Measurements from ENCODE around the gene ARHGEF17.

Gene ARHGEF17

DNA sequence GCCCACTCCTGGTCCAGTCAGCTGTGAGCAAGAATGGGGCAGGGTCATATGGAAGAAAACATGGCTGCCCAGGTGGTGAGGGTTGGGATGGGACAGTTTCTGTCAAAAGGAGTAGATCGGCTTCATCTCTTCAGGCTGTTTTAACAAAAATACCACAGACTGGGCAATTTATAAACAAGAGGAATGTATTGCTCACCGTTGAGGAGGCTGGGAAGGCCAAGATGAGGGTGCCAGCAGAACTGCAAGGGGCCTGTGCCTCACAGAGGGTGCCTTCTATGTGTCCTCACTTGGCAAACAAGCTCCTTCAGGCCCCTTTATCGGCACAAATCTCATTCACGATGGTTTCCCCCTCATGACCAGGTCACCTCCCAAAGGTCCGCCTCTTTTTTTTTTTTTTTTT is 50.0 kb downstream of the ARHGEF17 start:
- no peak for DNase-seq (ENCODE audit: low read depth)

DNA sequence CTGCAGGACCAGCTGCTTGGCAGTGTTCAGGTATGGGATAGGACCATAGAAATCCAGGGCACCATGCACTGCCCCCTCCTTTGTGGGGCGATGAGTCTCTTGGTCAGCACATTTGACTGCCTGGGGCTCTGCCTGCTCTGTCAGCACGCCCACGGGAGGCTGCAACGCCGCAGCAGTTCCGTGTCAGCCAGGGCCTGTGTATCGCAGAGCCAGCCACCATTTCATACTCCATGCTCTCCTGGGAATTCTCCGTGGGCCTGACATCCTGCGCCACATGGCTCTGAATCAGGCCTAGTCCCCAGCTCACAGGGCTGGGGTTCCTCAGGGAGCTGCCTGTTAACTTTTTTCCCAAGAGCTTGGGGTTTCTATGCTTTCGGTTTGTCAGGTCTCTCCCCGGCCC is 51.3 kb downstream of the ARHGEF17 start:
- DNase-seq (ENCODE audit: low read depth) = no peak

DNA sequence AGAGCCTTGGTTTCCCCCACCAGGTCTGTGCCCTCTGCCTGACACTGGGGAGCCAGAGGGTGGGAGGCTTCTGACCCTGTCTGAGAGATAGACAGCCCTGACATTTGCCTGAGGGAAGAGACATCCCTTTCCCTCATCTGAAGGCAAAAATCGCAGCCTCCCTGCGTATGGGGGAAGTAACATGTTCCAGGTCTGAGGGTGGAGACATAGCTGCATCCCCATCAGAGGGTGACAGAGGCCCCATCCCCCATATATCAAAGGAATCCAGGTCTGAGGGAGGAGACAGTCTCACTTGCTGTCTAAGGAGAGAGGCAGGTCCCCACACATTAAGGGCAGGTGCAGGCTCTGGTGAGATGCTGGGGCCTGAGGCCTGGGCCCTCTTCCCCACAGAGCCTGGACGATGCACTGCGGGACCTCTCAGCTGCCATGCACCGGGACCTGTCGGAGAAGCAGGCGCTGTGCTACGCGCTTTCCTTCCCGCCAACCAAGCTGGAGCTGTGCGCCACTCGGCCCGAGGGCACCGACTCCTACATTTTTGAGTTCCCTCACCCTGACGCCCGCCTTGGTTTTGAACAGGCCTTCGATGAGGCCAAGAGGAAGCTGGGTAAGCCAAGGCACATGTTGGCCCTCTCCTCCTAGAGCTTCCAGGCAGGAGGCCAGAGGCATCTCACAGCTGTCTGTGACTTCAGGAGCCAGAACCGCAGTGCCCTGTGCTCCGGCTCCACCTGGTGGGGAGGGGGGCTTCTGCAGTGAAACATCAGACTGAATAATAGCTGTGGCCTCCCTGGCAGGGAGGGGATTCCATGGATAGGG is 52.1 kb downstream of the ARHGEF17 start:
- DNase-seq (ENCODE audit: low read depth) = no peak

DNA sequence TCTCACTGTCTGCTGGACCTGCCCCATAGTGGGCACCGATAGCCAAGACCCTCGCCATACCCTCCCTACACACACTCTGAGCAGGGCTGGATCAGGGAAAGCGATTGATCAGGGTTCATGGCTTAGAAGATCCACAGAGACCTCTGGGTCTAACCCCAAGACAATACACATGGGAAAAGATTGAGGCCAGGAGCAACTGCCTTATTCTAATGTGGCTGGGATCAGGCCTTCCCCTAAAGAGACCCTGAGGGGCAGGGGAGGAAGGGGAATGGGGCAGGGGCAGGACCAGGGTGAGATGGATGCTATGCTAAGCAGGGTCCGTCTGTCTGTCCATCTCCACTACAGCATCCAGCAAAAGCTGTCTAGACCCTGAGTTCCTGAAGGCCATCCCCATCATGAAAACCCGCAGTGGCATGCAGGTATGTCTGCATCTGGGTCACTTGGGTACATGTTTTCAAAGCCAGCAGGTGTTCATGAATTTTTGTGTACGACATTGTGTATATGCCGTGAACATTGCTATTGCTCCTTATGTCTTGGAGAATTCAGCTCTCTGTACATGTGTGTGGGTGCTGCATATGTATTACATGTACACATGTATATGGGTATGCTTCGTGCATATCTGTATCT is 52.8 kb downstream of the ARHGEF17 start:
- DNase-seq (ENCODE audit: low read depth) = no peak

DNA sequence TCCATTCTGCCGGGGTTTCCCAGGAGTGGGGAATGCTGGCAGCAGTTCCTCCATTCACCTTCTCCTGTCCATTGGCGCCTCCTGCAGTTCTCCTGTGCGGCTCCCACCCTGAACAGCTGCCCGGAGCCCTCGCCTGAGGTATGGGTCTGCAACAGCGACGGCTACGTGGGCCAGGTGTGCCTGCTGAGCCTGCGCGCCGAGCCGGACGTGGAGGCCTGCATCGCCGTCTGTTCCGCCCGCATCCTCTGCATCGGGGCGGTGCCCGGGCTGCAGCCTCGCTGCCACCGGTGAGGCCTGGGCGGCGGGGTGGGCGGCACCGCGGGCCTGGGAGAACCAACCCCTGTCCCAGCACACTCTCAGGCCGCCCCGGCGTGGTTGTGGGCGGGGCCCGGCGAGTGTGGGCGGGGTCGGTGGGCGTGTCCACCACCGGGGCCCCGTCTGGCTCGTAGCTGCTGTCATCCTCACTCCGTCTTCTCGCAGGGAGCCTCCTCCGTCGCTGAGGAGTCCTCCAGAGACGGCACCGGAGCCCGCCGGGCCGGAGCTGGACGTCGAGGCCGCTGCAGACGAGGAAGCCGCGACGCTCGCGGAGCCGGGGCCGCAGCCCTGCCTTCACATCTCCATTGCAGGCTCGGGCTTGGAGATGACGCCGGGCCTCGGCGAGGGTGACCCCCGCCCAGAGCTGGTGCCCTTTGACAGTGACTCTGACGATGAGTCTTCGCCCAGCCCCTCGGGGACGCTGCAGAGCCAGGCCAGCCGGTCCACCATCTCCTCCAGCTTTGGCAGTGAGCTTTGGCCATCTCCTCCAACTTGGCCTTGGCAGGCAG is 54.1 kb downstream of the ARHGEF17 start:
- no peak for DNase-seq (ENCODE audit: low read depth)

DNA sequence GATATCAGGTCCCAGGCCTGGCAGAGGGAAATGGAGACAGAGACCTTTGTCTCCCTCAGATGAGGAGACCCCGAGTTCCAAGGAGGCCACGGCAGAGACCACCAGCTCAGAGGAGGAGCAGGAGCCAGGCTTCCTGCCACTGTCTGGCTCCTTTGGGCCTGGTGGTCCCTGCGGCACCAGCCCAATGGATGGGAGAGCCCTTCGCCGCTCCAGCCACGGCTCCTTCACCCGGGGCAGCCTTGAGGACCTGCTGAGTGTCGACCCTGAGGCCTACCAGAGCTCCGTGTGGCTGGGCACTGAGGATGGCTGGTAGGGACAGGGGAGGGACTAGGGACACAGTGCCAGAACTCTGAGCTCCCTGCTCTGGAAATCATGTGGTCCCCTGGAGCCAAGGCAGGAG is 55.1 kb downstream of the ARHGEF17 start:
- DNase-seq (ENCODE audit: low read depth) = no peak

DNA sequence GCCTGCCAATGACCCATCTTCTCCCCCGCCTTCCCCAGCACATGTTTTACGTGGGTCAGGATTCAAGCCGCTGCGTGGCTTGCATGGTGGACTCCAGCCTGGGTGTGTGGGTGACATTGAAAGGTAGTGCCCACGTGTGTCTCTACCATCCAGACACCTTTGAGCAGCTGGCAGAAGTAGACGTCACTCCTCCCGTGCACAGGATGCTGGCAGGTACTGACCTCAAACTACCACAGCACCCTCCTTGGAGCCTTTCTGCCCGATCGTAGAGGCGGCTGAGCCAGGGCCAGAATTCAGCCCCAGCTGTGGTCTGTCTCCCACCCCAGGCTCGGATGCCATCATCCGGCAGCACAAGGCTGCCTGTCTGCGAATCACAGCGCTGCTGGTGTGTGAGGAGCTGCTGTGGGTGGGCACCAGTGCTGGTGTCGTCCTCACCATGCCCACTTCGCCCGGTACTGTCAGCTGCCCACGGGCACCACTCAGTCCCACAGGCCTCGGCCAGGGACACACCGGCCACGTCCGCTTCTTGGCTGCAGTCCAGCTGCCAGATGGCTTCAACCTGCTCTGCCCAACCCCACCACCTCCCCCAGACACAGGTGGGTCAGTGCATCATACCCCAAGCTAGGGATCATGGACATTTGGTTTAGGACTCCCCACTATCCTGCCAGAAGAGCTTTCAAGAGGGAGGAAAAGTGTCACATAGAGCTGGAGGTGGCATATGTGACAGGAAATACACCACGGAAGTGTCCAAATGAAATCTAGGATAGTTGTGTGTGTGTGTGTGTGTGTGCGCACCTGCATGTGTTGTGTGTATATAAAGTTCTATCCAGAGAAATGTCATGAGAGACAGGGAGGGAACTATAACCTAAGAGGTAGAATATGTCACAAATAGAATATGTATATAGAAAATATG is 57.5 kb downstream of the ARHGEF17 start:
- no peak for DNase-seq (ENCODE audit: low read depth)

DNA sequence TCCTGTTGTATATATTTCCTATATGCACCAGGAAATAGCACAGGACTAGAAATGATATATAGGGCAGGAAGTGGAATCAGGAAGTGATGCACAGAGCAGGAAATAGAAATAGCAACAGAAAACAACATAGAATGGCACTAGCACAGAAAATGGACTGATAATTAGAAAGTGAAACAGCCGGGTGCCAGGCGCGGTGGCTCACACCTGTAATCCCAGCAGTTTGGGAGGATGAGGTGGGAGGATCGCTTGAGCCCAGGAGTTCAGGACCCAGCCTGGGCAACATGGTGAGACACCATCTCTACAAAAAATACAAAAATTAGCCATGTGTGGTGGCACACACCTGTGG is 58.2 kb downstream of the ARHGEF17 start:
- DNase-seq (ENCODE audit: low read depth) = no peak

DNA sequence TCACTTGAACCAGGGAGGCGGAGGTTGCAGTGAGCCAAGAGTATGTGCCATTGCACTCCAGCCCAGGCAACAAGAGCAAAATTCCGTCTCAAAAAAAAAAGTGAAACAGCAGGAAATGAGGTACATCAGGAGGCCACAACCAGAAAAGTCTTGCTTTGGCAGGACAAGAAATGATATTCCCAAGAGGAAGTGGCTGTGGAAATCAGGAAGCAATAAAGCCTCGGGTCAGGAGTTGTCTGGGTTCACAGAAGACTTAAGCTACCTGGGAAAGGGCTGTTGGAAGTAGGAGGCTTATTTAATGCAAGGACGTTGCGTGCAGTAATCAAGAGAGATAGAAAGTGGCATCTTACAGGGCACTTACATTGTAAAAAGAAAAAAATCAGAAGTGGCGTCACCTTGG is 58.9 kb downstream of the ARHGEF17 start:
- no peak for DNase-seq (ENCODE audit: low read depth)

DNA sequence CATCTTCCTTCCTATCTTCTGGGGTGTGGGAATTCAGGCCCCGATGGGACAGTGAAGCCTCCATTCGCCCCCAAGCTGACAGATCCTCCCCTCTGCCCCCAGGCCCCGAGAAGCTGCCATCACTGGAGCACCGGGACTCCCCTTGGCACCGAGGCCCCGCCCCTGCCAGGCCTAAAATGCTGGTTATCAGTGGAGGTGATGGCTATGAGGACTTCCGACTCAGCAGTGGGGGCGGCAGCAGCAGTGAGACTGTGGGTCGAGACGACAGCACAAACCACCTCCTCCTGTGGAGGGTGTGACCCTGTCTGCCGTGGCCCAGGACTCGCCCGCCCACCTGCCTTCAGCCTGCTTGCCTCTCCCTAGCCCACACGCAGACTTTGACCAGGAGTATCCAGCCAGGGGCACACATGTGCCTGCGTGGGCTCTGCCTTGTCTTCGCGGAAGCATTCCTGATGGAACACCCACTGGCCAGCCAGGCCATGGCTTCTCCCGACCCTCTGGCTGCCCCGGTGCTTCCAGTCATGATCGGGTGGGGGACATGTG is 59.5 kb downstream of the ARHGEF17 start:
- DNase-seq (ENCODE audit: low read depth) = no peak

DNA sequence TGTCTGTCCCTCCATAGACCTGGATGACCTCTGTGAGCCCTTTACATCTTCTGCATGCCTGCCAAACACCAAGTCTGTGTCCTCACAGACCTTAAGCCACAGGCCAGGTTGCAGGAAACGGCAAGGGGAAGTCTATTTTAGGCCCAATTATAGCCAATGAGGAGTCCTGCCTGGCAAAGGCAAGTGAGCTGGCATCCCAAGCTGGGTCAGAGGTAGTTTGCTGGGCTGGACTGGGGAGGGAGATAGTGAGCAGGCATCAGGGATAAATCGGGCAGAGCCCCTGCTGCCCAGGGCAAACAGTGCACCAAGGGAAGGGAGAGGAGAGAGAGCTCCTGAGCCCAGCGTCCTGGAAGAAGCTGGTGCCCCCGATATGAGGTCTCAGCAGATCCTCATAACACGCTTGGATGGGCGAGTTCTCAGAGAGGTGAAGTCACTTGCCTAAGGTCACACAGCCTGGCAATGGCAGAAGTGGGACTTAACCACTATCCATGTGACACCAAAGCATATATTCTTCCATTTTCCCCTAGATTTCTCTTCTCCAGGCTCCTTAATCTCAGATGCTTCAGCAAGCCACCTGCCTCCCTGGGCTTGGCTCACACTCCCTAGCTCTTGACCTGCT is 64.4 kb downstream of the ARHGEF17 start:
- DNase-seq (ENCODE audit: low read depth) = no peak

DNA sequence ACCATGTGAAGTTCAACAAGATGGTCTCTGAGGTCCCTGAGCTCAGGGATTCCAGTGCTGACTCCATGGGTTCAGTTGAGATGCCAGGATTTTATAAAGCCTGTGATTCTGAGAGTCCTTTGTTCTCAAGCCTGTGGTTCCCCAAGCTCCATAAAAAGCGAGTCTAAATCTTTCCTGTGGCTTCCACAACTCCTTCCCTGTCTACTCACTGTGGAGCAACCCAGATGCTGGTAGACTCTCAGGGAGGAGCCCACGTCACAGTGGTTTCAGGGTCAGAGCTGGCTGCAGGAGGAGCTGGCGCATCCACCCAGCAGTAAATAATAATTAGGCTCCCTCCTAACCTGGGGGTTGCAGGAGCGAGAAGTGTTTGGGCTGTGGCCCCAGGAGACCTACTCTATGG is 66.1 kb downstream of the ARHGEF17 start:
- DNase-seq (ENCODE audit: low read depth) = no peak

DNA sequence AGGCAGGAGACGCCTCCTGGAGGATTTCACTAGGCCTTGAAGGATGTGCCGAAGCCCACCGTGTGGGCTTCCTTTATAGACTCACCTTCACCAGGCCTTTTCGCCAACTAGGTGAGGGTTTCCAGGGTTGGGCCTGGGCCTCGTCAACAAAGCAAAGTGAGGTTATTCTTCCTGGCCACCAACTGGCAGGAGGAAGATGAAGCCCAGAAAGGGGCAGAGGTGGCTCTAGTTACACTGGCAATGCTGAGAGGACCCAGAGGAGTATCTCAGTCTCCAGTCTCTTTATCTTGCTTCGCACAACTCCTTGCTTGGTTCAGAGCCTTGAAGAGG is 67.7 kb downstream of the ARHGEF17 start:
- DNase-seq (ENCODE audit: low read depth) = no peak

DNA sequence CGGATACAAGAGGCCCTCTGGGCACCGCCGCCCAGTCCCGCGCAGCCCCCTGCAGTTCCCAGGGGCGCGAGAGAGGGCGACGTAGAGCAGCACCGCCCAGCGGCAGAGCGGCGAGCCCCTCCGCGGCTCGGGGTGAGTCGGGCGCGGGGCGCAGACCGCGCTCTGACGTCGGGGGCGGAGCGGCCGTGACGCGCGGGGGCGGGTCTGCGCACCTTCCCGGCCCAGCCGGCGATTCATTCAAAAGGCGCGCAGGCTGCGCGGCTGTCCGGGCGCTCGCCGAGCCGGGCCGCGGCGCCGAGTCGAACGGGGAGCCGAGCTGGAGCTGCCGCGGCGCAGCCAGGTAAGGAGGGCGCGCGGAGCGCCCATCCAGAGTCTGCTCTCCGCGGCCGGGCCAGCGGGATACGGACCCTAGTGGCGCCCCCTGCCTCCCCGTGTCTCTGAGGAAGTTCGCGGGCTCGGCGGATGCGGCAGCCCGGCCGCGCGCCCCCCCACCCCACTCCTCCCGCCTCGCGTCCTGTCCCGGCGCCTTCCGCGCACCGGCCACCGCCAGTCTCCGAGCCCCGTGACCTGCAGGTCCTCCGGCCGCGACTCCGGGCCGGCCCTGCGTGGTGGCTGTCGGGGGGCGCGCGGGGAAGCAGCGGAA is 68.2 kb downstream of the ARHGEF17 start, which contains the start of gene RELT:
Gene RELT, plus strand, starts transcription at position 240 of the 643 bp plus-strand sequence. CDS start 12,738 bp downstream, outside the sequence.
- DNase-seq (ENCODE audit: low read depth) = peak; percentile 92

DNA sequence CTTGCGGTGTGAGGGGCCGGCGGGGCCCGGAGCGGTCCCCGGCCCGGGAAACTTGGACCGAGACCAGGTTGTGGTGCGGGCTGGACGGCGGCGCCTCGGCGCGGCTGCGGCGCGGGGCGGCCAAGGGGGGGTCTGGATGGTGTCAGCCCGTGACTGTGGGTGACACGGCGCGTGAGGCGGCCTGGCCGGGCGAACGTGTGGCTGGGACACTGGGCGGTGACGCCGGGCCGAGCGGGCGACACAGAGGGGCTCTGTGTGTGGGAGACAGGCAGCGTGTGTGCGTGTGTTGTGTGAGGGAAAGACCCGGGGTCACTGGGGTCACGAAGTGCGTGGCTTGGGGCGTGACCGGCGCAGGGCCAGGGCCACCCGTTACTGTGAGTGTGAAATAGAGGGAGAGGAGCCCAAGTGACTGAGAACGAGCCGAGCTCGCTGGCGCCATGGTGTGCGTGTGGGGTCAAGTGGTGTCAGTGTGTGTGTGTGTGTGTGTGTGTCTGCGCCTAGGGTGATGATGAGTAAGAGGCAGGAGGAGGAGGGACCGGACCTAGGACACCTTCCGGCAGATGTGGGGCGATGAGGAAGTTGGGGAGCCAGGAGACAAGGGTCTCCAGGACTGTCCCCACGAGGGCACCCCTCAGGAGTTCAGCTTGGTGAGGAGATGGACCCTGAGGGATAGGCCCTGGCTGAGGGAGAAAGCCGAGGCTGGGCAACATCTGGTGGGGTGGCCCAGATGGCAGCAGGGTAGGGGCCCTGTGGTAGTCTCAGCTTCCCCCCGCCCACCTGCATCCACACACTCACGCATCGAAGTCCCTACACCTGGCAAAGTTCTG is 68.9 kb downstream of the ARHGEF17 start:
- DNase-seq (ENCODE audit: low read depth) = peak; percentile 31

DNA sequence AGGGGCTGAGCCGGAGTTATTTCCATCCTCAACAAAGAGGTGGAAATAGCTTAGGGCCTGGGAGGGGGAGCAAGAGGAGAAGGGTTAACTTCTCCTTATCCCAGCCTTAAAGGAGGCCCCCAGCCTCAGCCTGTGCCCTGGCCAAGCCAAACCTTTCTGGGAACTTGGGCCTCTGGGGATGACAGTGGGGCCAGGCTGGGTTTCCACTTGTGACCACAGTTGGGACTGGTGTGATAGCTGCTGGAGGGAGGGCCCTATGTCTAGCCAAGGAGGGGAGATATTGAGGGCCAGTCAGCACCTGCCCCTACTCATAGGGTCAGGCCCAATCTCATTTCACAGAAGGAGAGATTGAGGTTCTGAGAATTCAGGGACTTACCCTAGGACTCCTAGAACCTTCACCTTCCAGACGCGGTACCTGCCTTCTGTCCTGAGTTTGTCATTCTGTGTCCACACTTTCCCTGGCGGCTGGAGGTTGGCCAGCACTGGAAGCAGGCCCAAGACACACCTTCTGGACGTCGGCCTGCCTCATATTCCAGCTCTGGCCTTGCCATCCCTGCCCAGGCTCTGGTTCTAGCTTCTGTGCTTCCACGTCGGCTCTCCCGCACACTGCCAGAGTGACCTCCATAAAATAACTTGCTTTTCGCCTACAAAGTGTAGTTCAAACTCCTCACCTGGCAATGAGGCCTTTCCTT is 71.3 kb downstream of the ARHGEF17 start:
- DNase-seq (ENCODE audit: low read depth) = no peak

DNA sequence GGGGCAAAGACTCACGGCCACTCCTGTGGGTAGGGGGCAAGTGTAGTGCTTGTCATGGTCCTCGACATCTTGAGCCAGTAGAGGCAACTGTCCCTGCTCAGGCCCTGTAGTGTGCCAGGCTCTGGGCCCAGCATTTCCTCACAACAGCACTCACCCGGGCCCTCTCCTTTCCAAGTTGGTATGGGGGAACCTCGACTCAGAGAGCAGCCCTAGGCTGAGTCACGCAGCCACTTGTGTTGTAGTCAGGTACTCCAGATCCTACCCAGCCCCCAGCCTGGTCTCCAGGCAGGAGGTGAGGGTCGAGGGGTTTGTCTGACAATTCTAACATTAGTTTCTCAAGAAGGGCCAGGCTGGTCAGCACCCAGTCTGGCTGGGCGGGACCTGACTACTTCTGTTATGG is 72.3 kb downstream of the ARHGEF17 start:
- DNase-seq (ENCODE audit: low read depth) = no peak

DNA sequence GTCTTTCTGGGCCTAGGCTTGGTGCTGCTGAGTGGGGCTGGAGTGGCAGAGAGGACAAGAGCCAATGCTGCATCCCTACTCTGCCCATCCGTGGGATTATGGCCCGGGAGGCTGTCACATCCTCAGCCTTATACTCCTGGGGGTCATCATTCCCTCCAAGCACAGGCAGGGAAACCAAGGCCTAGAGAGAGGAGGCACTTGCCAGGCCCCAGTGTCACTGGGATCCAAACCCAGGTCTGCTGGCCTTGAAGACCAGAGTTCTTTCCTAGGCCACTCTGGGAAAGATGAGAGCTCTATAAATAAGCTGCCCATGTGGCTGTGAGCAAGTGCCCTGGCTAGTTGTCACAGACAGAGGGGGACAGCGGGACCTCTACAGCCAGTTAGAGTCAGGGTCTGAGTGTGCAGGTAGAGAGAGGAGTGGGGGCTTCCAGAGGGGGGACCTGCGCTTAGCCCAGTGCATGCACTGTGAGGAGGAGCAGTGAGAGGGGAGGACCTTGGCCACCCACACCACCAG is 72.9 kb downstream of the ARHGEF17 start:
- no peak for DNase-seq (ENCODE audit: low read depth)

DNA sequence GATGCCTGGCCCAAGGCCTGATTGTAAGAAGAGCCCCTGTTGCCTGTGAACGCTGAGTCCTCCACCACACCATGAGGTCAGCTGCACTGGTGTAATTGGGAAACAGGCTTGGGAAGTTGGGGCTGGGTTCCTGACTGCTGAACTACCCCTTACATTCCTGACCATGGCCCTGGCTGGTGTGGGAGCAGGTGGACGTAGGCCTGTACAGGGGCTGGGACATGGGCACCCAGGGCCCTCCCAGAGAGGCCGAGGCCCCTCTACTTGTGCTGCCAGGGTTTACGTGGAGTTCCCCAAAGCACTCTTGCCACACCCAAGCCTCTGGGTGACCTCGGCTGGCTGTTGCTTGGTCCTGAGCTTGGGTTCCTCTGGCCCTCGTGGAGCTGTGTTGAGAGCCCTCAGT is 73.5 kb downstream of the ARHGEF17 start:
- no peak for DNase-seq (ENCODE audit: low read depth)
